GM19240 (cell line): Measurements from ENCODE around the gene PFN3.
A peak's percentile ranks its signal among the peaks of the same experiment; 100 is the strongest.
"Not testable (repeated sequence)": the region's sequence is repeated elsewhere in the genome, so short reads cannot be mapped to it uniquely, and the experiment has no call there.

Source experiments
- DNase-seq: peaks from one replicate; pipeline ENCODE4 v3.0.0; 2011; ENCODE audit warnings: low spot score; ENCODE audit not compliant: insufficient read length

Gene PFN3

DNA sequence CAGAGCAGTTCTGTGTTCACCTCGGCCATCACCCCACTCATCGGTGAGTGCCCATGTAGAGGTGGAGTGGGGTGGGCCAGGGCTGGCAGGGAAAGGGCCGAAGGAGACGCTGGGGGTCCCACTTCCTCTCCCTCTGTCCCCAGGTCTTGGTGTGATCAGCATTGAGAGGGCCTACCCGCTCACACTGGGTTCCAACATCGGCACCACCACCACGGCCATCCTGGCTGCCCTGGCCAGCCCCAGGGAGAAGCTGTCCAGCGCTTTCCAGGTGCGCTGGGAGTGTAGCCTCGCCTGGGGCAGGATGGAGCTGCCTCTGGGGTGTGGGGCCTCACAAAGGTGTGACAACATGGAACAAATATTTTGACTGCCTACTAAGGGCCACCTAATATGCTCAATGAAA lies 3.7 kb downstream of the PFN3 start:
- DNase-seq = no peak

- no peak for DNase-seq
These were observed 4.4 kb downstream of the PFN3 start for GRCh38 chr5:177396078-177396477.

DNA sequence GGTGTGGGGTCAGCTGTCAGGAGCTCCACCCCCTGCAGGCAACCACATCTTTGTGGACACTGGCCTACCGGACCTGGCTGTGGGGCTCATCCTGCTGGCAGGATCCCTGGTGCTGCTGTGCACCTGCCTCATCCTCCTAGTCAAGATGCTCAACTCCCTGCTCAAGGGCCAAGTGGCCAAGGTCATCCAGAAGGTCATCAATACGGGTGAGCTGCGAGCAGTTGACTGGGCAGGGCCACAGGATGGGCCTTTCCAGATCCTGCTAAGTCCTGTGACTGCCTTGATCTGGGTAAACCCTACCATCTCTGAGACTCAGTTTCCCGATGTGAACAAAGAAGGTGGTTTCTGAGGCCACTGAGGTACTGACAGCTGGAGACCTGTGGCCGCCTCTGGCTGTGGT lies 6.5 kb downstream of the PFN3 start:
- no peak for DNase-seq

GRCh38 chr5:177393206-177393765 lies 7.2 kb downstream of the PFN3 start:
- no peak for DNase-seq

- no peak for DNase-seq
These were observed 7.7 kb downstream of the PFN3 start for GRCh38 chr5:177392765-177393164.

DNA sequence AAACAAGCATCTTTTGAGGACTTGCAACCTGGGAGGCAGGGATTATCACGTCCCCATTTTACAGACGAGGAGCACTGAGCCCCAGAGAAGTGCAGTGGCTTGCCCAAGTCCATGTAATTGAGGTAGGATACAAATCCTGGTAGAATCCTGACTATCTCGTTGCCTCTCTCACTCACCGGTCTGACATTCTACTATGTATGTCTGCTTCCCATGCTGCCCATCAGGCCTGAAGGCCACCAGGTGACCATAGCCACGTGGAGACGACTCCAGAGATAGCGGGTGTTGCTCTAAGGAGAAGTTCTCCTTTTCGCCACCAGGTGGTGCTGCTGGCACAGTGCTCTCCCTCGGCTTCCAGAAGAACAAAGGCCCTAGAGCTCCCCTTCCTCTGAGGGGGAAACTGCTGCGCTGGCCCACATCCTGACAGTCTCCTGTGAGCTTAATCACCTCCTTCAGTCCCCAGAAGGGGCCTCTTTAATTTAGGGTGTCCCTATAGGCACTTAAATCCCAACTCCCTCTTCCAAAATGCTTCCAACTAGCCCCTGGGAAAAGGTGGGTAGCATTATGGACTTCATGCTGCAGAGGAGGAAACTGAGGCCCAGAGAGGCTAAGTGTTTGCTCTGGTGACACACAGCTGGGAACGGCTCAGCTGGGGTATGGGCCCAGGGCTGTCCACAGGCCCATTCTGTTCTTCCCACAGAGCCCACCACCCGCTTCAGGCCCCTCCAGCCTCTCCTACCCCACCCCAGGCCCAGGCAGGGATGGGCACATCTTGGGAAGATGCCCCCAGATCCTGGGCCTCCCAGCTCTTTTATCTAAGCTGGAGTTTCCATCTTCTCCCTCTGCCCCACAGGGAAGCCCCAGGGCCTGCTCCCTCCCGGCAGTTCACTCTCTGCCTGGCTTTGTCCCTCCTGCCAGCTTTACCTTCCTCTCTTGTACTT lies 9.8 kb downstream of the PFN3 start:
- DNase-seq = peak; percentile 98

GRCh38 chr5:177389241-177390169 lies 11.0 kb downstream of the PFN3 start:
- peak; percentile 62 for DNase-seq

DNA sequence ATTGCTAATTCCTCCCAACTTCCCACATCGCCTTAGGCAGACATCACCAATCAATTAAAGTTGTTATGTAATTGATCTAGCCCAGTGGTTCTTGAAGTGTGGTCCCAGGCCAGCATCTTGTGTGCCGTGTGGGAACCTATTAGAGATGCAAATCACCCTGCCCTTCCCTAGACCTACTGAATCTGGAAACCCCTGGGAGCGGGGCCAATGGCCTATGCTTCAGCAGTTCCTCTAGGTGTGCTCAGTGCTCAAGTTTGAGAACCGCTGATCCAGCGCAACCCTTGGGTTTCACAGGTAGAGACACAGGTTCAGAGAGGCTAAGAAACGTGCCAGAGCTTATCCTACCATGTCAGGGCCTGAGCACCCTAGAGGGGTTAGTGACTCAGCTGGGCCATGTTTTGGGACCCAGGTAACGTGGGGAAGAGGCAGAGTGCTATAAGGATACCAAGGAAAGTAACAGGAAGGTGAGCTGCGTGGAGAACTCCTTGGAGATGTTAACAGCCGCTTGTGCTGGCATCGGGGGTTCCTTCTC lies 11.9 kb downstream of the PFN3 start:
- no peak for DNase-seq

GRCh38 chr5:177387405-177387804 lies 13.1 kb downstream of the PFN3 start:
- DNase-seq = no peak

- no peak for DNase-seq
These were observed 13.9 kb downstream of the PFN3 start for GRCh38 chr5:177386542-177386941.

DNA sequence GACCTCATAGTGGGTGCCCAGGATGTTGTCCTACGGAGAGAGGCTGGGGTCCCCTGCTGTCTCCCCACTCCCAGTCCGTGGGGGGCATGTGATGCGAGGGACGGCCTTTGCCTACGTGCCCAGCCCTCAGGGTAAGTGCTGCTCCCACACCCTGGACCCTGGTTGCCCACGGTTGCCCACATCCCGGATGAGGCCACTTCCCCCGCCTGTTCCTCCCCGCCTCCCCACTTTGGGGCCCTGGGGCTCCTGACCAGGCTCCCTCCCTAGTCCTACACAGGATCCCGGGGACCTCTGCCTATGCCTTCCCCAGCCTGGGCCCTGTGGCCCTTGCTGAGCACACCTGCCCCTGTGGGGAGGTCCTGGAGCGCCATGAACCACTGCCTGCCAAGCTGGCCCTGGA lies 14.7 kb downstream of the PFN3 start:
- DNase-seq = no peak

GRCh38 chr5:177384134-177384533 lies 16.3 kb downstream of the PFN3 start, which contains the start of gene SLC34A1:
Gene SLC34A1 (plus strand): TSS chr5:177384434. CDS start chr5:177385742, 1,308 bp downstream.
- DNase-seq = no peak

GRCh38 chr5:177383181-177383580 lies 17.3 kb downstream of the PFN3 start:
- no peak for DNase-seq

GRCh38 chr5:177382423-177383029 lies 17.9 kb downstream of the PFN3 start:
- DNase-seq = no peak

- DNase-seq = no peak
These were observed 19.7 kb downstream of the PFN3 start for GRCh38 chr5:177380805-177381126.

DNA sequence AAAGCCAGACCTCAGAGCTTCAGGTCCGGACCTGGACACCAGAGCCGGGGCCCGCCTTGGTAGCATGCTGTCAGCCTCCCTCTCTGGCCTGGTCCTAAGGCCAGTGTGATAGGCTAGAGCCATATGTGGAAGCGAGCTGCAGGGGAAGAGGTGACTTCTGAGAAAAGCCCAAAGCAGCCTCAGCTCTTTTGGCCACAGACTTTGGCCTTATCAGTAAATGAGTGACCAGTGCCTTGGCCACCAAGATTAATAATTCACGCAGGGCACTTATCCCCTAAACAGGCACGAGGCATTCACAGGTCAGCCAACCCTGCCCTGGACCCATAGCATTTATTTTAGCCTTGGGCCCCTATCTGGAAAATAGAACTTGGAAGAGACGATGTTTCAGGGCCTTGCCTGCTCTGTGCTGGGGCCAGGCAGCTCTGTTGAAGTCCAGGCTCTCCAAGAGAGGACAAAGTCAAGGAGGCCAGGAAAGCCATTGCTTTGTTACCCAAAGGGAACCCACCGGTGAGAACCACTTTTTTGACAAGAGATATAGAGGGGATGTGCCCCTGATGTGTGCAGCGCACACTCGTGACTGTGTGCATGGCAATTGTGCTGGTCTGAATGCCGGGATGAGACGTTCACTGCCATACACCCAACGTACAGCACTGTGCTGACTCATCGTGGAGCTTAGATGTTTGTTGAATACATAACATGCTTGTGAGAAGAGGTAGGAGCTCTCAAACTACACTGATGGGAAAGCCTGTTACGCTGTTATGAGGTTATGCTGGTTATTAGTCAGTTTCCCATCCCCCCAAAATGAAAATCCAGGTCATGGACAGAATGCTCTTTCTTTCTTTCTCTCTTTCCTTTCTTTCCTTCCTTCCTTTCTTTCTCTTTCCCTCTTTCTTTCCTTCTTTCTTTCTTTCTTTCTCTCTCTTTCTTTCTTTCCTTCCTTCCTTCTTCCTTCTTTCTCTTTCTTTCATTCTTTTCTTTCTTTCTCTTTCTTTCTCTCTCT lies 21.3 kb downstream of the PFN3 start:
- no peak for DNase-seq

DNA sequence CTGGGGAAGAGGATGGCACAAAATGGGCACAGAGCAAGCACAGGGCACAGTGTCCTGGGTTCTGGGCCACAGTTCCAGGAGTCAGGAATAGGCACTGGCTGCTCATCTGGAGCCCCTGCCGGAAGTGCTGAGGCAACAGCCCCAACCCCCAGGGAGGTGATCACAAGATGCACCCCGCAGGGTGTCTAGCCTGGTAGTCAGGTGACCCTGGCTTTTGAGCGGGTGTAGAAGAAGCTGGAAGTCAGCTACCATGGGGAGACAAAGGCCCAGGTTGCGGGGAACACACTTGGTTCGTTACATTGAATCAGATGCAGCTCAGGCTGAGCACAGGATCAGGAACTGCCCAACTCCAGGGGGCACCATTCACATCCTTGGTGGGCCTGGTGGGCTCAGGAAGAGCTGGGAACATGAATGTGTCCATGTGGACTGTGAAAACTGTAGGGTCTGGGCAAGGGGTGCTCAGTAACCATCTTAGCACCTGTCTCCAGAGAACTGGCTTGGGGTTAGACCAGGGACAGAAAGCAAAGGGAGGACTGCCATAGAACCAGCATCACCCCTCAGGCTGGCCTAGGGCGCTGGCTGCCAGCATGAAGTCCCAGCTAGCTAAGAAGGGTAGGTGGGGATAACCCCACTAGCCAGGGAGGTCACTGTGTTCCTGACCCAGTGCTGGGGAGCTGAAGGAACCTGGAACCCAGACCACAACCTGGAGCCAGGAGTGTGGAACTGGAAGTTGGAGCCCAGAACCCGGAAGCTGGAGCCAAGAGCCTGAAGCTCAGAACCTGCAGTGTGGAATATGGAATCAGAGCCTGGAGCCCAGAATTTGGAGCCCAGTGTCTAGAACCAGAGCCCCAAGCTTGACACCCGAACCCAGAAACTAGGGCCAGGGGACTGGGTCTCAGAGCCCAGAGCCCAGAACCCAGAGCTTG lies 22.3 kb downstream of the PFN3 start:
- no peak for DNase-seq

- DNase-seq = no peak
These were observed 24.4 kb downstream of the PFN3 start for GRCh38 chr5:177376107-177376506.

- not testable (repeated sequence) for DNase-seq
These were observed 24.9 kb downstream of the PFN3 start for GRCh38 chr5:177375516-177375915.
